GM21515 (cell line): Measurements from ENCODE around the gene CPSF4L.

Experiments
- ATAC-seq: cut with Tn5 transposase; IDR thresholded peaks from one replicate; pipeline ENCODE4 v1.9.1; 2021; ENCODE audit not compliant: unreplicated experiment

Gene CPSF4L

DNA sequence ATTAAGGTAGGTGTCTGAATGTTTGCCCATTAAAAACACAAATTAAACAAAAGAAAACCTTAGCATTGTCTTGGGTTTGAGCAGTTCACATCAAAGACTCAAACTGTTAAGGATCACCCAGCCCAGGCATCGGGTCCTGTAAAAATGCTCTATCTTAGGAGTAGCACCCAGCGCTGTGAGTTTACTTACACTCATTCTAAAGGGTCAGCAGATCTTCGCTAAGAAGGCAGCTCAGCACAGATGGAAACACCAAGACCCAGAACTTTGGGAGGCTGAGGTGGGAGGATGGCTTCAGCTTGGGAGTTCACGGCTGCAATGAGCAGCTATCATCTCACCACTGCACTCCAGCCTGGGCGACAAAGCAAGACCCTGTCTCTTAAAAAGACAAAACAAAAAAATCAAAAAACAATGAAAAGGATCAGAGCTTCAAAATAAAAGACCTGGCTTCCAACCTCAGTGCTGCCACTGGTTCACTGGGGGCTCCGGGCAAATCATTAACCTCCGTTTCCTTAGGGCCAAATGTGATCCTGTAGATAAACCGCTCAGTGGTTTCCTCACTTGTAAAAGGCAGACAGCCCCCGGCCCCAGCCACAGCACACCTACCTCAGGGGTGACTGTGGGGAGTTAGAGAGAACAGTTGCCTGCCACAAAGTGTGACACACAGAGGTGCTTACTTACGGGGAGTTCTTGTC, 57.7 kb downstream of the CPSF4L start:
- ATAC-seq: no peak

DNA sequence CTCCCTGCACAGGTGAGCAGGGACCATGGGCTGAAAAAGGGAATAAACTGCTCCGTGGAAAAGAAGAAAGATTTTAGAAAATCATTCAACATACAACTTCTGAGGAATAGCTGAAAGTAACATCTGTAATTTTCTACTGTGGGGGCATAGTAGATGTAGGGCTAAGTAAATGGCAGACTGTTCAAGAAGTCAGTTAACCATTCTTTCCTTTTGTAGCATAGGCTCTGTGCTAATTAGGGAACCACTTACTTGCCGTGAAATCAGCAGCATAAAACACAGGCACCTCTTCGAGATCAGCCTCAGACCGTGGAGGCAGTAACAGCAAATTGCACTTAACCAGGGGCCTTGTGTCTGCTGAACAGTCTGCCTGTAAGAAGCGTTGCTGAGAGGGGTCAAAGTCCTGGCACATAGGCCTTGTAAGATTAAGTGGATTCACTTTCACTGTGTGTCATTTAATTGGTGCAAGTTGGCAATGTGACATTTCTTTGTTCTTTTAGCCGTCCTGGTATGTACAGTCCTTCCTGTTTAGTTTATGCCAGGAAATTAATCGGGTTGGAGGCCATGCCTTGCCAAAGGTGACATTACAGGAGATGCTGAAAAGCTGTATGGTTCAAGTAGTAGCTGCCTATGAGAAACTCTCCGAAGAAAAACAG, 58.4 kb downstream of the CPSF4L start:
- no peak for ATAC-seq

DNA sequence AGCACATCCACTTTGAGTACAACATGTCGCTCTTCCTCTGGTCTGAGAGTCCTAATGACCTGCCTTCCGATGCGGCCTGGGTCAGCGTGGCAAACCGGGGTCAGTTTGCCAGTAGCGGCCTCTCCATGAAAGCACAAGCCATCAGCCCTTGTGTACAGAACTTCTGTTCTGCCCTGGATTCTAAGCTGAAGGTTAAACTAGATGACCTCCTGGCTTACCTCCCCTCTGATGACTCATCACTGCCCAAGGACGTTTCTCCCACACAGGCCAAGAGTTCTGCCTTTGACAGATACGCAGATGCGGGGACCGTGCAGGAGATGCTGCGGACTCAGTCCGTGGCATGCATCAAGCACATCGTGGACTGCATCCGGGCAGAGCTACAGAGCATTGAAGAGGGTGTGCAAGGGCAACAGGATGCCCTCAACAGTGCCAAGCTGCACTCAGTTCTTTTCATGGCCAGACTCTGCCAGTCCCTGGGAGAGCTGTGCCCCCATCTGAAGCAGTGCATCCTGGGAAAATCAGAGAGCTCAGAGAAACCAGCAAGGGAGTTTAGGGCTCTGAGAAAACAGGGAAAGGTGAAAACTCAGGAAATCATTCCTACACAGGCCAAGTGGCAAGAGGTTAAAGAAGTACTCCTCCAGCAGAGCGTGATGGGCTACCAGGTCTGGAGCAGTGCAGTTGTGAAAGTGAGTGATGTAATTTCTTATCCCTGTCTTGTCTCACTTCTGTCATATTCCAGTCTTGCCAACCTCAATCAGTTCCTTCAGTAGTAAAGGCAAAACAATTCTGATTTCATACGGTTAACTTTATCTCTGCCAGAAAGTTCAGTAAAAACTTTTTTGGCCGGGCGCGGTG, 60.2 kb downstream of the CPSF4L start:
- ATAC-seq: no peak

DNA sequence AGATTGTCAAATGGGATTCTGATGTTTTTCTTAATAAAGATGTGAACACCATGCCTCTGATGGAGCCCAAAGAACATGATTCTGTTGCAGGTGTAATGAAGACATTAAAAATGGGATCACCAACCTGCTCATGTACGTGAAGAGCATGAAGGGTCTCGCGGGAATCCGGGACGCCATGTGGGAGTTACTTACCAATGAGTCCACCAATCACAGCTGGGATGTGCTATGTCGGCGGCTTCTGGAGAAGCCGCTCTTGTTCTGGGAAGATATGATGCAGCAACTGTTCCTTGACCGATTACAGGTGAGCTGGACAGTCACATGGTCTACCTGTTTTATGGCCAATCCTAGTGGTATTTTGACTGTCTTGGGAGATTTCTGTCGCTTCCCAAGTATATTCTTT, 61.2 kb downstream of the CPSF4L start:
- ATAC-seq: no peak

DNA sequence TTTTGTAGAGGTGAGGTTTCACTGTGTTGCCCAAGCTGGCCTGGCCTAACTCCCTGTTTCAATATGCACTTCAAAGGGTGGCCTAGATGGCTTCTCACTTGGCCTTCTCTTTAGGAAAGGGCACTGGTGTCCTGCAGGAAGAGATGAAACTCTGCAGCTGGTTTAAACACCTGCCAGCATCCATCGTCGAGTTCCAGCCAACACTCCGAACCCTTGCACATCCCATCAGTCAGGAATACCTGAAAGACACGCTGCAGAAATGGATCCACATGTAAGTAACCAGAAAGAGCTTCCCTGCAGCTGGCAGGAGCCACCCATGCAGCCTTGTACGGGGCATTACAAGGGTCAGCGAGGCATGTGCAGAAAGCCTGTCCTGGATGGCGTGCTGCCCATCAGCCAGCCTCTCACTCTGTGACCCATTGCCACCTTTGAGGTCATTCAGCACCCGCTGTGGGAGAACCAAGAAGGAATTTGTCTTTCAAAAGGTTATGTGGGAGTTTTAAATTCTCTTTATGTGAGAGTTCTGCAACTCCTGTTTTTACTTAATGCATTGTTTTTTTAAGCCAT, 61.8 kb downstream of the CPSF4L start:
- ATAC-seq: no peak

DNA sequence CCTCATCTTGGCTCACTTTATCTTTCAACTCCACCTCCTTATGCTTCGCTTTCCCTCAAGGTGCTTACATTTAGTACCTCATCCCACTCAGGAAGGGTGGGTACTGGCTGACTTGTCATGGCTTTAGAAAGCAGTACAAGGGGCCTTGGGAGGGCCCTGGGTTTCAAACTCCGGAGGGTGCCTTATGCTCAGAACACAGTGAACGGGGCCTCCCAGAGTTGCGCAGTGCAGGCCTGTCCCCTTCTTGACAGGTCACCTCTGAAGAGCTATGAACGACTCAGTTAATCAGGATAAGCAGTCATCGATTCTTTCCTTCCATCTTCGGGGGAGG, 62.8 kb downstream of the CPSF4L start:
- no peak for ATAC-seq
